NAMALWA (cell line): Measurements from ENCODE around the gene TMSB4X.
"Not testable (repeated sequence)": the region's sequence is repeated elsewhere in the genome, so short reads cannot be mapped to it uniquely, and the experiment has no call there.

Experiments used
- DNase-seq: peaks from one replicate; pipeline ENCODE4 v3.0.0-alpha.2; 2015; ENCODE audit warnings: low spot score

The TMSB4X gene

DNA sequence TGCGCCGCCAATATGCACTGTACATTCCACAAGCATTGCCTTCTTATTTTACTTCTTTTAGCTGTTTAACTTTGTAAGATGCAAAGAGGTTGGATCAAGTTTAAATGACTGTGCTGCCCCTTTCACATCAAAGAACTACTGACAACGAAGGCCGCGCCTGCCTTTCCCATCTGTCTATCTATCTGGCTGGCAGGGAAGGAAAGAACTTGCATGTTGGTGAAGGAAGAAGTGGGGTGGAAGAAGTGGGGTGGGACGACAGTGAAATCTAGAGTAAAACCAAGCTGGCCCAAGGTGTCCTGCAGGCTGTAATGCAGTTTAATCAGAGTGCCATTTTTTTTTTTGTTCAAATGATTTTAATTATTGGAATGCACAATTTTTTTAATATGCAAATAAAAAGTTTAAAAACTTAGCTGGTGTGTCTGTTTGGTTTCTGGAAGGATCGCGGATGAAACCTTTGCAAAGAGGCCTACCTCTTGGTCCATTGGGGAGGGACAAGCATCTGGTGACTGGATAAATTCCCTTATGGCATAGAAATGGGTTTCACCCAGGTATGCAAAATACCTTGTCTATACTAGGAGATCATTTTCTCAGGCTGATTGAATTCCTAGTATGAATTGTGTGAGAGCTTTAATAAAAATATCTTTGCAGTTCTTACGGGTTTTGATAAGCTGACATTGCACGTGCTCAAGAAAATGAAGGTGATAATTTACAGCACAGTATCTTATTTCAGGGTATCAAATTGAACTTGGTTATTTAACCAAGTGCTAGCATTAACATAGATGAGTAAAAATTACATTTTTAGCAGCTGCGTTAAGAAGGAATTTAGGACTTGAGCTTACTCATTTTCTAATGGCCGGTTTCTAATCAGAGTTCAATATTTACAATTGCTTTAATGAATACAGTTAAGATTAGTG lies 2.2 kb downstream of the TMSB4X start:
- peak; percentile 40 for DNase-seq

DNA sequence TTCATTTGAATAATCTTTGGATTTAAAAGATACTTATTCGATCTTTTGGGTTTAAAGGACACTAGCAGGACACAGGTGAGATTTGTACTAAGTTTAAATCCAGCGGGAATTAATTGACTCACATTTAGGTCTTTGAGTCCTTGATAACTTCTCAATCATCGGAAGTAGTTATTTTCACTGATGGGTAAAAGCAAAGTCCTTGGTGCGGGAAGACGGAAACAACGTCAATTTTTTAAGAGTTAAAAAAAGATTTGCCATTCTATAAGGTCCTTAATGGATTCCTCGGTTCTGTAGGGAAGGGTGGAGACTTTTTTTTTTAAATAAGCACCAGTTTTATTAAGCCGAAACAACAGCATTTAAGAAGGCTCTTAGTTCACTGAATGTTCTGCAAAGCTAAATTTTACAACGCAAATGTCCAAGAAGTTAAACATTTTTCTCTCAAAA lies 2.9 kb downstream of the TMSB4X start:
- DNase-seq = no peak

DNA sequence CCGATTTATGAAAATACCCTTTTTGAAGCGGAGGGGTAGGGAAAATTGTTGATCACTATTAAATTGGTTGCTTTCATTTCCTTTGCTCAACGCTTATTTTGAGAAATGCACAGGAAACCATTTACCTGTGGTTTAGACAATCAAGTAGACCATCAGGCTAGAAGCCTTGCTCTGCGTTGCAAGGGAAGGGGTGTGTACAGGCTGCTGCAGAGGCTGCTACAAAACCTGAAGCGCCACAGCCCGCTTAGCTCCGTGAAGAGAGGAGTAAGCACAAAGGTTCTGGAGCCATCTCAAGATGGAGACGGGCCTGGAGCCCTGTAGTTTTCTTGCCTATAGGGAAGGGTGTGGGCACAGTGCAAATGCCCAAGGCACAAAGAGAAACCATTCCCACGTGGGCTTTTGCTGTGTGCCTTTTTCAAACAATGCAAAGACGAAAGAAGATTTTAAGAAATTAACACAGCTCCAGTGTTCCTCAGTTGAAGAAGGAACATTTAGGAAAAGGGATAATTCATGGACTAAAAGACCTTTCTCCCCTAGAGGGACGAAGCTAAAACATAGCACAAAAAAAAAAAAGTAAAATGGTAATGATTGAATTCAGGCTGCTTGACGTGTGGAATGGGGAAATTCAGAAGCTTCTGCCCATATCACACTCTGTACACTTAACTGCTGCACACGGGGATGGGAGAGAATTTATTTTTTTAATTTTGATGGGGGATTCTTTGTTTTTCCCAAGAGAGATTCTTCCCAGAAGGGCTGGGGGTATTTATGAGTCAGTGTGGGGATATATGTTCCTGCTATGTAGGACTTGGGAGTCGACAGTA lies 3.5 kb downstream of the TMSB4X start:
- DNase-seq = peak; percentile 77

DNA sequence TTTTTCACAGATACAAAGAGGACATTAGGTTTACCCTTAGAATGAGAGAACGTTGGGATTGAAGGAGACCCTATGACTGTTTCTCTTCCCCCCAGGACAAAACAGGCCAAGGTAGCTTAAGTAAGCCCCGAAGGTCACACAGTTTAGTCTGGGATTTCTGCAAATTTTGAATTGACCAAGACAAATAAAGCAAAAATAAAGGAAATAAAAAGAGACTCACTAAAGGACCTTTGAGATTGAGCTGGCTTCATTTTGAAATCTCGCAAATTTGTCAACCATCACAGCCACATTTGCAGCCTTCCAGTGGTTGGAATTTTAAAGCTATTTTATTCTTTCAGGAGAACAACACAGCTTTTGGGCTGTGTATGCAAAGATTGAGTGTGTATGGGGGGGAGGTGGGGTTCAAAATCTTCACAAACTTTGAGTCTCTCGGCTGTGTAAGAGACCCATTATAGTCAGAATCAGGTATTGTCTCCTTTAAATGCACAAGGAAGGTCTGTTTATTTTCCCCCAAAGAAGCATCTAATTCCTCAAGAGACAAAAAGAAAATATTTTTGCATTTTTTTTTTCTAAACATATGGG lies 4.2 kb downstream of the TMSB4X start:
- DNase-seq = peak; percentile 6

DNA sequence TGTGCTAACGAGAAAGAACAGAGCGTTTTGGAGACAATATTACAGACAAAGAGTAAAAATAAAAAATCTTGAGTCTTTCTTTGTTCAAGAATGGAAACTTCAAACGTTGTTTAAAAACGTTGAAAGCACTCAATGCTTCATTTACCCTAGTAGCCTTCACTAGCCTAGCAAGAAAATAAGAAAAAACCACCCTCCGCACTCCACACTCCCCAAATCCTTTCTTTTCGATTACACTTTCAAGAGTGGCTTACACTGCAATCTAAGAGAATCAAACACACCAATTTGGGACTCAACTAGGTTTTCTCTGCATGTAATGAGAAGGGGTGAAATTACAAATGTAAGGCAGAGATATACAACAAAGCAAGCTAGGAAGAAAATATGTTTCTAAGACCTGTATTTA lies 4.7 kb downstream of the TMSB4X start:
- DNase-seq = peak; percentile 13

DNA sequence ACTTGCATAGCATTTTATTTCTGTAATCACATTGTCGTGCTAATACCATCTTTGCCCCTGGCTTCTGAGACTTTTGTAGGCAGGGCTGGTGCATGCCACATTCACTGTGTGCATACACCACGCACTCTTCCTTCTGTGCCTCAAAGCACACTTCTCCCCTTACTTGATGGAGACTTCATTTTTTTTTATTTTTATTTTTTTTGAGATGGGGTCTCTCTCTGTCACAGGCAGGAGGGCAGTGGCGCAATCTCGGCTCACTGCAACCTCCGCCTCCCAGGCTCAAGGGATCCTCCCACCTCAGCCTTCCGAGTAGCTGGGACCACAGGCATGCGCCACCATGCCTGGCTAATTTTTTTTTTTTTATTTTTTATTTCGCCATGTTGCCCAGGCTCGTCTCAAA lies 5.1 kb downstream of the TMSB4X start:
- not testable (repeated sequence) for DNase-seq

DNA sequence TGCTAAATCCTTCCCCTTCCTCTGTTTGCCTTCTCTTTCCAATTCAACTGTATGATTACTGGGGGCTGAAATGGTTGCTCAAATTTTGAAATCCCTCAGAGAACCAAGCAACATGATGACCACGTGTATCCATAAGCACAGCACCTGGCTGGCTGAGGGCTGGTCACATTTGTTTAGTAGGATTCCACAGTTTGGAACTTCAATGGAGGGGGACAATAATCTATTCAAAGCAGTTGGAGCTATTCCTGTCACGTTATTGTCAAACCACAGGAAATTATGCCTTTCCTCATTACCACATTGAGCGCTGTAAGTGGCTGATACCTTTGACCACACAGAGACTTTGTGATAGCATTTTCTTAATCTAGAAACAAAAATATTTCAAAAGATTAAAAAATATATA lies 7.0 kb downstream of the TMSB4X start:
- DNase-seq = no peak

DNA sequence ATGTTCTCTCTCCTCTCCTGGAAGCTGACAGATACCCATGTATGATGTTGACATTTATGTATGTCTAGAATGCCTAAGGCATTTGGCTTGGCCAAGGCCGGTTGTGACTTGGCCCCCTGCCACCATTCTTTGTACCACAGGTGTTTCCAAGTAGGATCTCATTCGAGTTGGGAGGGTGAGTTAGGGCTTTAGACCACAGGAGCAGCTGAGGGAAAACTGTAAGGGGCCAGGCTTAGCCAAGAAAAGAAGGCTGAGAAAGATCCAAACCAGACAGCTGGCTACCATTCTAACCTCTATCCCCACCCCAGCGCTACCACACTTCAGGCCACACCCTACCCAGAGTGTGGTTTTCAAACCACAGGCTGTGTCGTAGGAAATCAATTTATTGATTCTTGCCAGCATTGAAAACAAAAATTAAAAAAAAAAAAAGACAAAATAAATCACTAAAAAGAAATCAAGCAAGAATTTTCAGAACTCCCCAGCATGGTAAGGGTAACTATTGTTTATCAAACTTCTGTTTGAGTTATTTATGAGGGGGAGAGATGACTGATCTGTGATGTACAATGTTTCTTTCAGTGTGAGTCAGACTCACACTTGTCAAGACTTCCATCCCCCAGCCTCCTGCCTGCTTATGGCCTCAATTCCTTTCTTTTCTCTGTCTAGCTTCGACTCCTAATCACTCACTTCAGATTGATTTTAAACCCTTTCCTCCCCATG lies 9.9 kb downstream of the TMSB4X start:
- DNase-seq = no peak

DNA sequence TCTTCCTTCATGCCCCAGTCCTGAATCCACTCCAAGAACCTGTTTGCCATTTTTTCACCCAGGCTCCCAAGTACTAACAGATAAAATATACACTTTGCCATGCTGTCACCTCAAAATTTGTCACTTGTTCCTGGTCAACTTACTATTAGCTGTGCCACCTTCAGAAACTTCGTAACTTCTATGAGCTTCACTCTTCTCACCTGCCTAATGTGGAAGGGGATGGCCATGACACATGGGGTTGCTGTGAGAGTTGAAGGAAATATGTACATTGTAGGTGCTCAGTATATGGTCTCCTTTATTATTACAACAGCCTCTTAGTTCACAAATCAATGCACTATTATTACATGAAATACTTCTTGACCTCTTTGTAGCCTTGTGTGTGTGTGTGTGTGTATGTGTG lies 10.4 kb downstream of the TMSB4X start:
- no peak for DNase-seq

DNA sequence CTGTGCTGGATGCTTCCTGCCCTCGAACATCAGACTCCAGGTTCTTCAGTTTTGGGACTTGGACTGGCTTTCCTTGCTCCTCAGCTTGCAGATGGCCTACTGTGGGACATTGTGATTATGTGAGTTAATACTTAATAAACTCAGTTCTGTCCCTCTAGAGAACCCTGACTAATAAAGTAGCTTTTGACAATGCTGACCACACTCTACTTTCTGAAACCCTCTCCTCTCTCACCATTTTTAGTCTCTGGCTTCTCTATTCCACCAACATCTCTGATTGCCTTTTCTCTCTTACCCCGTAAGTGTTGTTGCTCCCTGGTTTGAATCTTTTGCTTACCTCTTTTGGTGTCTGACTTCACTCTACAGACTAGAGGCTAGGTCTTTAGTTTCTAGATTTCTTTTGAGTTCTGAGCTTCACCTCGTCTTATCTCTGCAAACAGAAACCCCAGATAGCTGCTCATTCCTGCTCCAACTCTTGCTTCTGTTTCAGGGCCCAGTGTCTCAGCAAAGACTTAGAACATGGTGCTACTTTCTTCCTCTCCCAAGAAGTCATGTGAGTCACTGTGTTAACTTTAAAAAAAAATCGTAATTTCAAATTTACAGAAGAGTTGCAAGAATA lies 11.4 kb downstream of the TMSB4X start:
- no peak for DNase-seq

DNA sequence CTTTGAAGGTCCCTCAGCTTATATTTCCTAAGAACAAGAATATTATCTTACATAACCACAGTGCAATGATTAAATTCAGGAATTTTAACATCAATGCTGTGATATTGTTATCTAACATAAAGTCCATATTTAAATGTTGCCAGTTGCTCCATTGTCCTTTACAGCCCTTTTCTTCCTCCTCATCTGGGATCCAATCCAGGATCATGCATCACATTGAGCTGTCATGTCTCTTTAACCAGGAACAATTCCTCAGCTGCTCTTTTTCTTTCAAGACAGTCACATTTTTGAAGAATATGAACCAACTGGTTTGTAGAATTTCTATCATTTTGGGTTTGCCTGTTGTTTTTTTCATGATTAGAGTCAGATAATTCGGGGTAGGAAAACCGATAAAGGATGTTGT lies 12.0 kb downstream of the TMSB4X start:
- no peak for DNase-seq

DNA sequence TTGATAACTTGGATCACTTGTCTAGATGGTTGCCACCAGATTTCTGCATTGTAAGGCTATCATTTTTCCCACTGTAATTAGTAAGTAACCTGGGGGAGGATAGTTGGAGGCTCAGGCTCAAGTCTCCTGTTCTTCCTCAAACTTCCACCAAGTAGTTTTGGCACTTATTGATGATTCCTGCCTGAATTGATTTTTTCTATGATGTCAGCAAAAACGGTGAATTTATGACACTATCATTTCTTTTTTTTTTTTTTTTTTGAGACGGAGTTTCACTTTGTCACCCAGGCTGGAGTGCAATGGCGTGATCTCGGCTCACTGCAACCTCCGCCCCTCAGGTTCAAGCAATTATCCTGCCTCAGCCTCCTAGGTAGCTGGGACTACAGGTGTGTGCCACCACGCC lies 12.4 kb downstream of the TMSB4X start:
- DNase-seq = no peak

DNA sequence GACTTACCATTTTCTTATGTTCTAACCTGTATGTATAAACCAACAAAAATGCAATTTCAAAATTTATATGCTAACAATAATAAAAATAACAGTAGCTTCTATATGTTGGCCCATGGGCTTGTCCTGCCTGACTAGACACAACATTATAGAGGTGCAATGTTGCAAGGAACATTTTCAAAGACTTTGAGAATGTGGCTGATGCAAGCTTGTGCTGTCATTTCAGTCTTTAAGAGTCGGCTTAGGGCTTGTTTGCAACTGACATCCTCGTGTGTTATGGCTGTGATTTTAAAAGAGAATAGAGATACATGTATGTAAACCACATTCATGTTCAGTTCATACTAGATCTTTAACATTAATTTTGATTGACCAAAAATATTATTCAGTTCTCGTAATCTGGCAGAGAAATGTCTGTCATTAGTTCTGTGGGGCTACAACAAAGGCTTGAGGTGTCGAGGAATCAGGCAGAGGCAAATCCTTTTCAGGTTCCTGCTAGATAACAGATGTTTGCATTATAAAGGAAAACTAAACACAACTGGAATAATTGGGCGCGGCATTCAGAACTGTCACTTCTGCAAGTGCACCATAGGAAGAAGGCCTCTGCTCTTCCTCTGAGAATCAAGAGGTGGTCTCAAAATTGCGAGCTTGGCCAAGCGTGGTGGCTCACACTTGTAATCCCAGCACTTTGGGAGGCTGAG lies 13.1 kb downstream of the TMSB4X start:
- DNase-seq = no peak

DNA sequence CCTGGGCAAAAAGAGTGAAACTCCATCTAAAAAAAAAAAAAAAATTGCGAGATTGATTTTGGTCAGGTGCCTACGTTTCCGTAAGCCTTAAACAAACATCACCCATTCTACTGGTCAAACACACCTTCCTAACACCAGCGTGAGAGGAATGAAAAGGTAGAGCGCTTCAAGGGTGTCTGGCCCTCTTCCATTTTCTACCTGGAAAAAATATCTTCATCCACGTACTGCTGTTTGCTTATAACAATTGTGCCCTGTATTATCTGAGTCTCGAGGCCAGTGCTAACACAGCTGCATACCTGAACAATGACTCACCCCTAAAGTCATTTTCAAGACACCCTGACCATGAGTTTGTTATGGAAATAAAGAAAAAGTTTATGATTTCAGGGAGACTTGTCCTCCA lies 13.9 kb downstream of the TMSB4X start:
- no peak for DNase-seq

DNA sequence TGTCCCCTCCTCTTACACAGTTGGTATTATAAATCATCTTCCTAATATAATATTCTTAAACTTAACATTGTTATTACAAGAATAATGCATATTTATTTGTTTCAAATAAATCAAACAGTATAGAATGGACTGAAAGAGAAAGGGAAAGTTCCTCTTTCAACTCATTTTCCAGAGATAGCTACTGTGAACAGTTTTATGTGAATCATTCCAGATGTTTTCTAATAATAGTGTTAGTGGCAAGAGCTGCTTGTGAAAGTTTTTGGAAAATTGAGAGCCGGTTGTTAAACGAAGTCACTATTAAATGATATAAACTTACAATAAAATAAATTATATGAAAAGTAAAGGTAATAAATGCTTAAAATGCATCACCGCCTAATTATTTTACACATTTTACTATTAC lies 14.6 kb downstream of the TMSB4X start:
- DNase-seq = no peak

DNA sequence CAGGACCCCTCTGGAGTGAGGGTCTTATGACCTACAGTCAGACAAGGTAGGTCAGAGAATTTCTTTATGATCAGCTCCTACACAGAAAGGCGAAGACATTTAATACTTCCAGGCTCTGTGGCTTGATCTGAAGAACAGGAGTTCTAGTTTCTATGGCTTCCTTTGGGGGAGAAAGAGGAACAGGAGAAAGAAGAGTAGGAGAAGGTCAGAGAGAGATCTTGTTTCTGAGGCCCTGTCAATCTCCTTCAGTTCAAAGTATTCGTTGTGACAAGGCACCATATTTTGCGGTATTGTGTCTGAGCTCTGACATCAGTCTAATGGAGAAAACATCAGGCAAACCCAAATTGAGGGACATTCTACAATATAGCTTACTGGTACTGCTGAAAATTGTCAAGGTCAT lies 16.7 kb downstream of the TMSB4X start:
- no peak for DNase-seq

DNA sequence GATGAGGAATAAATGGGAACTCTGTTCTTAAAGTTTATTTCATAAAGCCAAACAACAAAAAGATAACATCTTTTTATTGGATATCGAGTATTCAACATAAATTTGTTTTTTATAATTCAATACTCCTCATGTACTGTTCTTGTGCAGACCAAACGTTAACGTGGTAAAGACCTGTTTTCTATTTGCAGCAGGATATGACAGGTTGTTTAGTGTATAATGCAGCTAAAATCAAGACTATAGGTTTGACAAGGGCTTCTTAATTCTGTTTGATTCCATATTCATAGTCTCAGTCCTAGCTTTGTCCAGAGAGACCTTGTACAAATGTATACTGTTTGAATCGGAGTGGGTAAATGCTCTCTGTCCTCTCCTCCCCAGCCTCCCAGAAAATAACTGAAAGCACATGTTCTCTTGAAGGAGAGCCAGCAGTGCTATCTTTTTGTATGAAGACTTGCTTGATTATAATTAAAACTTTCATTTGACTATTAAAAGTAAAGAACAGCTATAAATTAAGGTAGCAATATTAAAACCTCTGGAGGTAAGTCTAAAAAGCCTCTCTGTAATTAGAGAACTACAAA lies 17.7 kb downstream of the TMSB4X start:
- DNase-seq = no peak

DNA sequence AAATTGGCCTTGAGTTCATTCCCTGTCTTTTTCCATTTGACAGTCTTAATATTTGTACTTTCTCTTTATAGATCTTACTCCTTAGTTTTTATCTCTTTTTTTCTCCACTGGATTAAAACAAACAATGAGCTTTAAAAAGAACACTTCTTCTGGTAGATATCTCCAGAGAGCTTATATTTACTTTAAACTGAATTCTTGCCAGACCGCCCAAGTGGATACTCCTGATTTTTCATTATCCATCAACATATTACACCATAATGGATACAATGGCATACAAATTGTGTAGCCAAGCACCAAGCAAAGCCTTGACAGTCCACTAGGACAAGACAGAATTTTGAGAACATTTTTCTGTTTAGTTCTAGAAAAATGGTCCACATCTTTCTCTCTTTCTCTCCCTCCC lies 18.9 kb downstream of the TMSB4X start:
- no peak for DNase-seq

DNA sequence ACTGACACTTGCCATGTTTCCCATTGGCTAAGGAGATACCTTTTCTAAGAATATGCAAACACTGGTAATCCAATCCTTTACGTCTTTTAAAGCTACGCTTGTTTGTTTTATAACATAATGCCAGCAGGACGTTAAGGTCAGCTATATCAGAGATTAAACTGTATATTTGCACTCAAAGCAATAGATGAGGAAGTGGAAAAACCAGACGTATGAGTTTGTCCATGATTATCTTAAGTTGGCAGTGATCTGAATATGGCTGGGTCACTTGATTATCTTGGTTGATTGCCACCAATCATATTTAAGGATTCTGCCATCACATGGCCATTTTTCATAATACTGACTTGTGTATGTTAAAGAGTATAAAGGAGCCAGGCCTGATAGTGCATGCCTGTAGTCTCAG lies 19.4 kb downstream of the TMSB4X start:
- no peak for DNase-seq

DNA sequence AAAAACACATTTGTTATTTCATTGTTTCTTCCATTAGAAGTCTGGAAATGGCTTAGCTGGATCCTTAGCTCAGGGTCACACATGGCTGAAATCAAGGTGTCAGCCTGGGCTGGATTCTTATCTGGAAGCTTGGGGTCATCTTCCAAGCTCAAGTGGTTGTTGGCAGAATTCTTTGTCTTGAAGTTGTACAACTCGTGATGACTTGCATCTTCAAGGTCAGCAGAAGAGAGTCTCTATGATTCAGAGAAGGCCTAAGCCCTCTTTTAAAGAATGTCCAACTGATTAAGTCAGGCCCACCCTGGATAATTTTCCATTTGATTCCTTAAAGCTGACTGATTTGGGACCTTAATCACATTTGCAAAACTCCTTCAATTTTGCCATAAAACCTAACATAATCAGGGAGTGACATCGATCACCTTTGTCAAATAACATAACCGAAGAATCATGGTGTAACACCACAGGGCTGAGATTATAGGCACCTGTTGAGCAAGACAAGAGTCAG lies 22.1 kb downstream of the TMSB4X start:
- DNase-seq = no peak
